Bronchial epithelial cell (primary cell): ENCODE data around the gene AGXT2. TPM values are rescaled to one million over a fixed set of nuclear protein-coding genes. Genes with fewer than 3 reads are reported as not detected.

ENCODE experiments used
- DNase-seq: peaks from one replicate; pipeline ENCODE4 v3.0.0-alpha.2; 2010; ENCODE audit warnings: low read depth
- FAIRE-seq: peaks from 2 replicates; lab custom pipeline; 2011; peaks lifted over from hg19 to GRCh38; lab: Jason Lieb, UNC
- H3K27me3 ChIP-seq: 2 replicates; pipeline ENCODE4 v1.5.1; 2011; ENCODE audit warnings: low read length; ENCODE audit not compliant: control insufficient read depth, insufficient read depth
- H3K36me3 ChIP-seq: 2 replicates; pipeline ENCODE4 v1.5.1; 2011; ENCODE audit warnings: low read length; ENCODE audit not compliant: control insufficient read depth, insufficient read depth
- H3K4me3 ChIP-seq: 2 replicates; pipeline ENCODE4 v1.5.1; 2011; ENCODE audit warnings: mild to moderate bottlenecking, low read depth, low read length, control low read depth
- CTCF ChIP-seq: IDR thresholded peaks from 2 replicates; pipeline ENCODE4 v1.5.1; 2011; ENCODE audit warnings: mild to moderate bottlenecking, moderate library complexity, low read length, control low read depth, inconsistent platforms; ENCODE audit not compliant: insufficient read depth, severe bottlenecking
- total RNA-seq: library from RNA; depleted of rRNA; stranded (reverse); fragments of >200 nt; gene quantifications from 2 replicates; pipeline ENCODE4 v1.2.1, GENCODE V29; 2014

The AGXT2 gene
- total RNA-seq, 1 donor from 2014 or later: not detected

GRCh38 chr5:34998058-34998789, 49.5 kb downstream of the AGXT2 start:
- DNase-seq (no peak), FAIRE-seq (no peak)
- TF ChIP-seq CTCF: no peak
- no peaks in the 10 kb centered on the region for H3K36me3 ChIP-seq
- no peak overlapping the region for H3K4me3 ChIP-seq
- H3K27me3 ChIP-seq: no peaks in the 10 kb centered on the region

- DNase-seq (no peak), FAIRE-seq (no peak)
- H3K36me3 ChIP-seq: no peaks in the 10 kb centered on the region
- TF ChIP-seq CTCF: no peak
- no peak overlapping the region for H3K4me3 ChIP-seq
- no peaks in the 10 kb centered on the region for H3K27me3 ChIP-seq
These were observed 51.5 kb downstream of the AGXT2 start for GRCh38 chr5:34996261-34996660.

GRCh38 chr5:34993951-34994350, 53.8 kb downstream of the AGXT2 start:
- TF ChIP-seq CTCF: no peak
- no peak for FAIRE-seq

GRCh38 chr5:34991486-34992238, 56.1 kb downstream of the AGXT2 start:
- H3K36me3 ChIP-seq: no peaks in the 10 kb centered on the region
- no peak for DNase-seq
- no peak for FAIRE-seq
- no peaks in the 10 kb centered on the region for H3K27me3 ChIP-seq
- no peak for TF ChIP-seq CTCF
- no peak overlapping the region for H3K4me3 ChIP-seq

More at GRCh38 chr5:34993951-34994350, 53.8 kb downstream of the AGXT2 start:
- no peak overlapping the region for H3K4me3 ChIP-seq
- H3K36me3 ChIP-seq: no peaks in the 10 kb centered on the region
- H3K27me3 ChIP-seq: no peaks in the 10 kb centered on the region
- no peak for DNase-seq

GRCh38 chr5:34986965-34987364, 60.8 kb downstream of the AGXT2 start:
- no peak overlapping the region for H3K4me3 ChIP-seq
- FAIRE-seq: no peak
- no peaks in the 10 kb centered on the region for H3K36me3 ChIP-seq
- H3K27me3 ChIP-seq: no peaks in the 10 kb centered on the region
- TF ChIP-seq CTCF: no peak
- no peak for DNase-seq
